Suprapubic skin (tissue), 4 donors: ENCODE measurements around the gene ANKRD9. TPM values are rescaled to one million over a fixed set of nuclear protein-coding genes. Genes with fewer than 3 reads are reported as not detected.

Source experiments
- DNase-seq, 2 donors: peaks; one replicate each; pipeline ENCODE4 v3.0.0-alpha.2; 2019; ENCODE audit warnings: low spot score in 2 of 2
- H3K27ac ChIP-seq: fragments of 200-600 bp; sonication (generic); one replicate; pipeline ENCODE4 v1.5.1; 2019
- H3K27me3 ChIP-seq: fragments of 200-600 bp; sonication (generic); one replicate; pipeline ENCODE4 v1.5.1; 2019
- H3K36me3 ChIP-seq: fragments of 200-600 bp; sonication (generic); one replicate; pipeline ENCODE4 v1.5.1; 2019
- H3K4me1 ChIP-seq: fragments of 200-600 bp; sonication (generic); one replicate; pipeline ENCODE4 v1.5.1; 2019
- H3K4me3 ChIP-seq: fragments of 200-600 bp; sonication (generic); one replicate; pipeline ENCODE4 v1.5.1; 2019; ENCODE audit warnings: mild to moderate bottlenecking
- H3K9me3 ChIP-seq: fragments of 200-600 bp; sonication (generic); one replicate; pipeline ENCODE4 v1.5.1; 2019
- CTCF ChIP-seq, 2 donors: fragments of 200-600 bp in 1 of 2; fragments of 450-650 bp in 1 of 2; sonication (generic) in 1 of 2; IDR thresholded peaks; one replicate each; pipeline ENCODE4 v1.5.1; 2016 to 2019; ENCODE audit warnings: antibody characterized with exemption in 2 of 2, mild to moderate bottlenecking in 1 of 2, moderate library complexity in 1 of 2
- EP300 ChIP-seq: sonication (generic); formaldehyde crosslinking; IDR thresholded peaks from one replicate; pipeline ENCODE4 v1.6.1; 2017; ENCODE audit warnings: antibody characterized with exemption
- POLR2A ChIP-seq, 2 donors: fragments of 450-650 bp; IDR thresholded peaks; one replicate each; pipeline ENCODE4 v1.6.1; 2017; ENCODE audit warnings: antibody characterized with exemption in 2 of 2, mild to moderate bottlenecking in 2 of 2, moderate library complexity in 2 of 2
- POLR2AphosphoS5 ChIP-seq, 3 donors: sonication (generic); formaldehyde crosslinking; IDR thresholded peaks; one replicate each; pipeline ENCODE4 v1.6.1; 2017; ENCODE audit warnings: antibody characterized with exemption in 3 of 3
- WGBS: methylation state at CpG from one replicate; pipeline ENCODE4 v1.1.5; 2018; 5-methylcytosine and 5-hydroxymethylcytosine counted together
- total RNA-seq, 4 donors: library from RNA; depleted of rRNA; stranded (reverse); fragments of >200 nt; gene quantifications; one replicate each; pipeline ENCODE4 v1.1.0, GENCODE V29; 2016

ANKRD9 gene
- total RNA-seq, result 10 to 100 TPM; 48.4 to 60.1 (median 54.4) TPM

- Histone ChIP-seq H3K4me1 (peaks cover 28% of the 10 kb centered on the region), H3K27me3 (no peaks in the 10 kb centered on the region), H3K27ac (peak within 1 kb of the TSS; percentile 91), H3K36me3 (peaks cover 11% of the 10 kb centered on the region), H3K4me3 (peak within 1 kb of the TSS; percentile 76), H3K9me3 (no peaks in the 10 kb centered on the region)
- DNase-seq, result peak; percentile 95 to 96
- TF ChIP-seq EP300 (no peak), CTCF (IDR thresholded peaks at IDR 0.05) (no peak), POLR2AphosphoS5 (IDR thresholded peaks at IDR 0.05) (no peak), POLR2A (IDR thresholded peaks at IDR 0.05) (no peak)
- 9% methylated on average over 14 of the region's 91 CpGs for WGBS
These were observed at the start of gene ANKRD9 for GRCh38 chr14:102509746-102510615. Gene ANKRD9, minus strand, starts transcription at chr14:102509776. Its CDS starts 1,887 bp downstream, at chr14:102507889.

- WGBS, result 40% methylated on average over 3 of the region's 4 CpGs
- no peak for DNase-seq
These were observed 49.0 kb upstream of the ANKRD9 start for GRCh38 chr14:102558556-102558955.

GRCh38 chr14:102557434-102558226, 48.1 kb upstream of the ANKRD9 start:
- 75% methylated on average over 8 of the region's 12 CpGs for WGBS
- Histone ChIP-seq H3K36me3 (no peaks in the 10 kb centered on the region), H3K27ac (no peak overlapping the region), H3K27me3 (no peaks in the 10 kb centered on the region), H3K4me1 (peaks cover 23% of the 10 kb centered on the region), H3K4me3 (no peak overlapping the region), H3K9me3 (no peaks in the 10 kb centered on the region)
- no peak for TF ChIP-seq EP300
- no peak for DNase-seq

More at GRCh38 chr14:102558556-102558955, 49.0 kb upstream of the ANKRD9 start:
- no peak for TF ChIP-seq POLR2A (IDR thresholded peaks at IDR 0.05)
- TF ChIP-seq CTCF (IDR thresholded peaks at IDR 0.05), result no peak
- TF ChIP-seq EP300, result no peak
- no peak for TF ChIP-seq POLR2AphosphoS5 (IDR thresholded peaks at IDR 0.05)
- Histone ChIP-seq H3K4me1 (peaks cover 20% of the 10 kb centered on the region), H3K27ac (no peak overlapping the region), H3K36me3 (no peaks in the 10 kb centered on the region), H3K27me3 (no peaks in the 10 kb centered on the region), H3K9me3 (no peaks in the 10 kb centered on the region), H3K4me3 (no peak overlapping the region)

- Histone ChIP-seq H3K27me3 (no peaks in the 10 kb centered on the region), H3K36me3 (no peaks in the 10 kb centered on the region), H3K27ac (no peak overlapping the region), H3K4me3 (no peak overlapping the region), H3K9me3 (no peaks in the 10 kb centered on the region), H3K4me1 (peaks cover 32% of the 10 kb centered on the region)
- no peak for TF ChIP-seq POLR2AphosphoS5 (IDR thresholded peaks at IDR 0.05)
- no peak for TF ChIP-seq POLR2A (IDR thresholded peaks at IDR 0.05)
- TF ChIP-seq CTCF (IDR thresholded peaks at IDR 0.05), result no peak
- TF ChIP-seq EP300, result no peak
- 92% methylated on average over 7 of the region's 14 CpGs for WGBS
- DNase-seq, result no peak
These were observed 46.6 kb upstream of the ANKRD9 start for GRCh38 chr14:102556098-102556677.

GRCh38 chr14:102554821-102555819, 45.5 kb upstream of the ANKRD9 start:
- 26% methylated on average over 11 of the region's 94 CpGs for WGBS

More at GRCh38 chr14:102554821-102555819, 45.5 kb upstream of the ANKRD9 start:
- TF ChIP-seq POLR2A (IDR thresholded peaks at IDR 0.05), result no peak
- no peak for TF ChIP-seq CTCF (IDR thresholded peaks at IDR 0.05)
- Histone ChIP-seq H3K4me1 (peaks cover 32% of the 10 kb centered on the region), H3K27me3 (no peaks in the 10 kb centered on the region), H3K4me3 (peak overlapping the region; percentile 95), H3K9me3 (no peaks in the 10 kb centered on the region), H3K27ac (peak overlapping the region; percentile 90), H3K36me3 (no peaks in the 10 kb centered on the region)
- no peak for DNase-seq
